Nephron progenitor cell (in vitro differentiated cells): ENCODE data around the gene TNFSF15.

Source experiments
- DNase-seq: peaks from one replicate; pipeline ENCODE4 v3.0.0; 2021
- H3K27ac Mint-ChIP-seq: 2 replicates; pipeline ENCODE4 v1.8.0; 2021; ENCODE audit warnings: mild to moderate bottlenecking, moderate library complexity, mixed read lengths
- H3K27me3 Mint-ChIP-seq: 2 replicates; pipeline ENCODE4 v1.8.0; 2021; ENCODE audit warnings: mild to moderate bottlenecking, low read depth, mixed read lengths; ENCODE audit not compliant: poor library complexity
- H3K36me3 Mint-ChIP-seq: 2 replicates; pipeline ENCODE4 v1.8.0; 2021; ENCODE audit warnings: low read depth, mixed read lengths
- H3K4me1 Mint-ChIP-seq: 2 replicates; pipeline ENCODE4 v1.8.0; 2021; ENCODE audit warnings: mixed read lengths
- H3K4me3 Mint-ChIP-seq: 2 replicates; pipeline ENCODE4 v1.8.0; 2021; ENCODE audit warnings: mild to moderate bottlenecking, moderate library complexity, mixed read lengths
- H3K9me3 Mint-ChIP-seq: 2 replicates; pipeline ENCODE4 v1.8.0; 2021; ENCODE audit warnings: mild to moderate bottlenecking, moderate library complexity, mixed read lengths
- TF ChIP-seq, protein P1 (sequence below): fragments of 200-600 bp; sonication (generic); IDR thresholded peaks from 2 replicates; pipeline ENCODE4 v1.5.0; 2021; ENCODE audit warnings: antibody characterized with exemption

The TNFSF15 gene

DNA sequence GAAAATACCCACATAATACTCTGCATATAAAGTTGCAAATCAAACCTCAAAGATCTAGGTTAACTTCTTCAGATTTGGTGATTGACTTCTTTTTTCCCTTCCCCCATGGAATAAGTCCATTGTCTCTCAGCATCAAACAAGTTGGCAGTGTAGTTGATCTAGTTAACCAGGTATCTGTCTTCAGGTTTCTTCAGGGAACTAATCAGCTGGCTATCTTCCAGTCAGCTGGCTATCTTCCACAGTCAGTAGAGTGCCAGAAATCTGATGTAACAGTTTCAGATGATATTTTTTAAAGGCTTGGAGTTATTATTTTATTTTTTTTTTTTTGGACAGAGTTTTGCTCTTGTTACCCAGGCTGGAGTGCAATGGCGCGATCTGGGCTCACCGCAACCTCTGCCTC is 16.8 kb downstream of the TNFSF15 start:
- no peak overlapping the region for H3K4me3 Mint-ChIP-seq
- H3K36me3 Mint-ChIP-seq = no peaks in the 10 kb centered on the region
- peaks cover 5% of the 10 kb centered on the region for H3K4me1 Mint-ChIP-seq
- TF ChIP-seq, protein P1, sequence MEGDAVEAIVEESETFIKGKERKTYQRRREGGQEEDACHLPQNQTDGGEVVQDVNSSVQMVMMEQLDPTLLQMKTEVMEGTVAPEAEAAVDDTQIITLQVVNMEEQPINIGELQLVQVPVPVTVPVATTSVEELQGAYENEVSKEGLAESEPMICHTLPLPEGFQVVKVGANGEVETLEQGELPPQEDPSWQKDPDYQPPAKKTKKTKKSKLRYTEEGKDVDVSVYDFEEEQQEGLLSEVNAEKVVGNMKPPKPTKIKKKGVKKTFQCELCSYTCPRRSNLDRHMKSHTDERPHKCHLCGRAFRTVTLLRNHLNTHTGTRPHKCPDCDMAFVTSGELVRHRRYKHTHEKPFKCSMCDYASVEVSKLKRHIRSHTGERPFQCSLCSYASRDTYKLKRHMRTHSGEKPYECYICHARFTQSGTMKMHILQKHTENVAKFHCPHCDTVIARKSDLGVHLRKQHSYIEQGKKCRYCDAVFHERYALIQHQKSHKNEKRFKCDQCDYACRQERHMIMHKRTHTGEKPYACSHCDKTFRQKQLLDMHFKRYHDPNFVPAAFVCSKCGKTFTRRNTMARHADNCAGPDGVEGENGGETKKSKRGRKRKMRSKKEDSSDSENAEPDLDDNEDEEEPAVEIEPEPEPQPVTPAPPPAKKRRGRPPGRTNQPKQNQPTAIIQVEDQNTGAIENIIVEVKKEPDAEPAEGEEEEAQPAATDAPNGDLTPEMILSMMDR = no peak
- H3K9me3 Mint-ChIP-seq = no peaks in the 10 kb centered on the region
- H3K27ac Mint-ChIP-seq = no peak overlapping the region
- no peak for DNase-seq
- H3K27me3 Mint-ChIP-seq = peaks cover 3% of the 10 kb centered on the region

DNA sequence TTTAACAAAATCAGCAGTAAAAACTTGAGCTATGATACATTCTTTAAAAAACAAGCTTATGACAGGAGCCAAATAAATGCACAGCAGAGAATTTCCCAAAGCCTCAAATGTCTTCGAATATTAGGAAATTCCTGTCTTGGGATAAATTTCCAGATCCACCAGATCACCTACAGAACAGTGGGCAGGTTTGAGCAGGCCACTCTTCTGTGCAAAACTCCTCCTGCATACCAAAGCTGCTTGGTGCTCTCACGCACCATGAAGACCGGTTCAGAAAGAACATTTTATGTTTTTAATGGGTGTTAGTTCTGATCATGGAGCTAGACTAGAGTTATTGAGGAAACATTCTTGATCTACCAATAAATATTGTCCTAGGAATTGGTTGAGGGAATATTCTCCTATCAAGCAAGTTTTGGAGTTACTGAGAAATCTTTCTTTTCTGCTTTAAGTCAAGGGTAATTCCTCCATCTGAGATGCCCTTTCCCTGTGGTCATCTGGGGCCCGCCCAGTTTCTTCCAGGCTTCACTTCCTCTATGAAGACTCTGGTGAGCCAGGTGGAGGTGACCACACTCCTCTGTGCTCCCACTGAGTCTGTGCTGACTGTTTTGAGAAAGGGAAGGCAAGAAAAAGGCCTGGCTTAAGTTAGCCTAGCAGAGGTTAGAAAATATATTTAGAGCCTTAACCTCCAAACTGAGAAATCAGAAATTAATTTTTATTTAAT is 17.9 kb downstream of the TNFSF15 start:
- TF ChIP-seq, protein P1 = no peak
- Mint-ChIP-seq H3K4me3 (no peak overlapping the region), H3K36me3 (no peaks in the 10 kb centered on the region), H3K27ac (no peak overlapping the region), H3K4me1 (peaks cover 5% of the 10 kb centered on the region), H3K9me3 (no peaks in the 10 kb centered on the region), H3K27me3 (peaks cover 7% of the 10 kb centered on the region)
- no peak for DNase-seq

- Mint-ChIP-seq H3K27ac (no peak overlapping the region), H3K4me3 (no peak overlapping the region), H3K36me3 (no peaks in the 10 kb centered on the region), H3K4me1 (peaks cover 5% of the 10 kb centered on the region), H3K27me3 (peaks cover 7% of the 10 kb centered on the region), H3K9me3 (no peaks in the 10 kb centered on the region)
- TF ChIP-seq, protein P1 = no peak
- no peak for DNase-seq
Measured at GRCh38 chr9:114787214-114787613, 18.6 kb downstream of the TNFSF15 start.

DNA sequence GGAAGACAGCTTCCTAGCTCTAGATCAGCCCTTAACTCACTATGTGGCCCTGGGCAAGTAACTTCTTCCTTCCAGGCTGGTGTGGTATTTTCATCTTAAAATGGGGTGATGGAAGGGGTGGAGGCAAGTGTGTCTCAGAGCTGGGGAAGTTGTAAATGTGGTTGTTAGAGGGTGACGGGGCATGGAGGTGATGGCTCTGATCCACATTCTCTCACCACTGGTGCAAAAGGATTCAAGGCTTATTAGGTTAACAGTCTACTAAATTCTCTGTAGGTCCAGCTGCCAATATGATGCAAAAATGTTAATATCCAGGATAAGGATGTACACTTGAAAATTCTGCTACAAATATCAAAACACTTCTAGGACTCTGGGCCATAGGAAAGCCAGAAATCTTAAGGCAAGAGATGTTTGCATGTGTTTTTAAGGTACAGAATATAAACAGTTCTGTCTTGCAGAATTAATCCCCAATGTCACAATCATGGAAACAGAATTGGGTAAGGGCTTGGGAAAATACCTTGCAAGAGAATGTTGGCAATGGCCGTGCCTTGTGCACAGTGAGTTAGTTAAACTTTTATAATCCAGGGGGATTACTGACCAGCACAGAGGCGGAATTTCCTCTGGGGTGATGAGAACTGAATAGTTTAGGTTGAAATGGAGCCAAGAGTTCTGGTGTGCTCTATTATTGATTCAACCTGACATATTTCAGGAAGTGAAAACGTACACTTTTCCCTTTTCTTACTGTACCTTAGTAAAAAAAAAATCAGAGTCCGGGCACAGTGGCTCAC is 19.8 kb downstream of the TNFSF15 start:
- H3K9me3 Mint-ChIP-seq = no peaks in the 10 kb centered on the region
- peaks cover 6% of the 10 kb centered on the region for H3K27me3 Mint-ChIP-seq
- TF ChIP-seq, protein P1 = no peak
- H3K4me3 Mint-ChIP-seq = no peak overlapping the region
- no peak overlapping the region for H3K27ac Mint-ChIP-seq
- no peaks in the 10 kb centered on the region for H3K36me3 Mint-ChIP-seq
- DNase-seq = no peak
- H3K4me1 Mint-ChIP-seq = peaks cover 5% of the 10 kb centered on the region

DNA sequence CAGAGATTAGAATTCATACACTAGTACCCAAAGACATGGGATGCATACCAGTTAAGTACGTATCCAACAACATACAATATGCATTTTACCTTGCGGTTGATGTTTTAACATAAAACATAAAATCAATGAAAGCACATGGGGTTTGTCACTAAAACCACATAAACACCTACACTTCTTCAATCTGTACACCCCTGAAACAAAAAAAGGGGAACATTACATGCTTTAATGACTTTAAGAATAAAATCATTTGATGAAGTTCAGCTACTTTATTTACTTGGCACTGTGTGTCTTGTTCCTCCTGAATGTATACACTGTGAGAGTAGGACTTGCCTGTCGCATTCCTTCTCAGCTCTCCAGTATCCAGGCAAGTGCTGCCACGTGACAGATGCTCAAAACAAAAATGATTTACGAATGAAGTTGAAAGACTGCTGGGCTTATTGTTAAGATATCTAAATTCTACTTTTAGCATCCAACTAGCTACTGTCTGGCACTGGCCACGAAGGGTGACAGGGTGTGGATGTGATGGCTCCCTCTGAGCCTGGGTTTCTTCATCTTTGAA is 21.0 kb downstream of the TNFSF15 start:
- no peak for DNase-seq
- Mint-ChIP-seq H3K4me1 (no peaks in the 10 kb centered on the region), H3K27me3 (peaks cover 13% of the 10 kb centered on the region), H3K4me3 (no peak overlapping the region), H3K27ac (no peak overlapping the region), H3K9me3 (no peaks in the 10 kb centered on the region), H3K36me3 (no peaks in the 10 kb centered on the region)
- TF ChIP-seq, protein P1 = no peak
